HepG2 (cell line): ENCODE data around the gene ZNF273. TPM values are rescaled to one million over a fixed set of nuclear protein-coding genes. Genes with fewer than 3 reads are reported as not detected.
A peak's percentile ranks its signal among the peaks of the same experiment; 100 is the strongest.

ENCODE experiments used
- ATAC-seq: fragments of 200-7000 bp; cut with Tn5 transposase; 3 replicates; pipeline ENCODE4 v1.9.1; 2020; ENCODE audit warnings: mild to moderate bottlenecking, moderate library complexity
- BruUV-seq: library from RNA; stranded (reverse); fragments of 400-500 nt; replicated peaks from 2 replicates; lab custom pipeline; 2021; lab: Mats Ljungman, UMichigan
- CTCF ChIA-PET: fragments of 300-600 bp; formaldehyde crosslinking; extraction: SDS; loops from one replicate; lab custom pipeline; 2021; ENCODE audit warnings: low total read pairs, inconsistent platforms, low intra/inter-chr PET ratio; lab: Yijun Ruan, JAX
- POLR2A ChIA-PET: fragments of 350-600 bp; sonication (Branson Sonifier 250); formaldehyde crosslinking; loops from one replicate; lab custom pipeline; 2020; ENCODE audit warnings: antibody characterized with exemption, inconsistent platforms; lab: Yijun Ruan, JAX
- DNase-seq: peaks from one replicate; pipeline ENCODE4 v3.0.0-alpha.2; 2015; ENCODE audit warnings: low spot score
- FAIRE-seq: peaks from 3 replicates; lab custom pipeline; 2011; peaks lifted over from hg19 to GRCh38; lab: Jason Lieb, UNC
- H2AFZ ChIP-seq: one replicate; pipeline ENCODE4 v1.6.1; 2011; ENCODE audit warnings: low read length, inconsistent platforms
- H3K27ac ChIP-seq: fragments of 300-600 bp; 3 replicates; pipeline ENCODE4 v1.8.0; 2011; ENCODE audit warnings: mixed run types, mild to moderate bottlenecking, mixed read lengths, low read length, inconsistent platforms; ENCODE audit not compliant: insufficient read depth; ENCODE audit errors: extremely low read length
- H3K27me3 ChIP-seq, 2 experiments: fragments of 200-600 bp in 1 of 2; 2 replicates in 1 of 2; 3 replicates in 1 of 2; pipeline versions ENCODE4 v1.6.0 to v1.8.0; 2011; ENCODE audit warnings: low read length in 2 of 2, mild to moderate bottlenecking in 2 of 2, moderate library complexity in 2 of 2, inconsistent platforms in 1 of 2; ENCODE audit not compliant: insufficient read depth in 2 of 2, control insufficient read depth in 1 of 2
- H3K36me3 ChIP-seq, 2 experiments: fragments of 200-600 bp in 1 of 2; replicated peaks in 1 of 2; 2 replicates in 1 of 2; 3 replicates in 1 of 2; pipeline versions ENCODE4 v1.5.1 to v1.8.0; 2011; ENCODE audit warnings: low read length in 2 of 2, inconsistent platforms in 1 of 2; ENCODE audit not compliant: insufficient read depth in 2 of 2, control insufficient read depth in 1 of 2
- H3K4me1 ChIP-seq: 2 replicates; pipeline ENCODE4 v1.5.1; 2012; ENCODE audit warnings: low read length, inconsistent platforms; ENCODE audit not compliant: insufficient read depth
- H3K4me2 ChIP-seq: 2 replicates; pipeline ENCODE4 v1.6.0; 2011; ENCODE audit warnings: low read depth, low read length, inconsistent platforms
- H3K4me3 ChIP-seq, 3 experiments: fragments of 200-600 bp in 1 of 3; sonication (generic), shearing (Covaris generic) in 1 of 3; replicated peaks in 1 of 3; 2 replicates each; pipeline ENCODE4 v1.5.1; 2011 to 2016; ENCODE audit warnings: low read length in 3 of 3, inconsistent platforms in 2 of 3, low read depth in 2 of 3, mild to moderate bottlenecking in 2 of 3, control low read depth in 1 of 3, mixed read lengths in 1 of 3; ENCODE audit not compliant: insufficient read depth in 1 of 3
- H3K79me2 ChIP-seq: one replicate; pipeline ENCODE4 v1.6.1; 2011; ENCODE audit warnings: low read length, inconsistent platforms; ENCODE audit not compliant: insufficient read depth
- H3K9ac ChIP-seq: 2 replicates; pipeline ENCODE4 v1.6.0; 2011; ENCODE audit warnings: mild to moderate bottlenecking, low read depth, low read length, inconsistent platforms; ENCODE audit not compliant: insufficient read depth
- H3K9me3 ChIP-seq: 2 replicates; pipeline ENCODE4 v1.5.1; 2012; ENCODE audit warnings: mild to moderate bottlenecking, low read length
- H4K20me1 ChIP-seq: 2 replicates; pipeline ENCODE4 v1.6.0; 2011; ENCODE audit warnings: inconsistent platforms, mild to moderate bottlenecking, low read length, moderate library complexity; ENCODE audit not compliant: insufficient read depth
- ARID4A ChIP-seq: sonication (generic); formaldehyde crosslinking; IDR thresholded peaks from 2 replicates; pipeline ENCODE4 v1.5.0; 2020; ENCODE audit warnings: mild to moderate bottlenecking, missing genetic modification reagents, borderline replicate concordance
- TEAD3 ChIP-seq: optimal IDR thresholded peaks from 2 replicates; pipeline ENCODE3; 2016; ENCODE audit warnings: borderline replicate concordance
- WGBS: methylation state at CpG from one replicate; pipeline ENCODE4 v1.1.6; 2017; ENCODE audit warnings: low lambda C conversion rate; 5-methylcytosine and 5-hydroxymethylcytosine counted together
- in situ Hi-C: cut with HindIII; loops from 2 replicates; pipeline ENCODE4 v1.10.0; 2017; ENCODE audit warnings: low pct_unique_long_range_greater_than_20kb; ENCODE audit not compliant: extremely low pct_ligation_motif_present
- intact Hi-C: fragments of 100-400 bp; cut with micrococcal nuclease; formaldehyde crosslinking; loops from one replicate; pipeline ENCODE4 v1.10.0; 2022; ENCODE audit not compliant: unreplicated experiment
- polyA plus RNA-seq, 8 experiments: library from polyadenylated mRNA; depleted of rRNA in 3 of 8; stranded (reverse) in 7 of 8; unstranded in 1 of 8; fragments of >200 nt; fragmentation: Illumina TruSeq in 4 of 8; extraction: Trizol in 4 of 8; gene quantifications; 2 replicates each; pipeline versions ENCODE4 v1.2.1 to v1.2.3, GENCODE V29; 2011 to 2016; ENCODE audit warnings: low read depth in 4 of 8, missing spikeins in 1 of 8, mixed read lengths in 1 of 8; ENCODE audit not compliant: insufficient read depth in 1 of 8
- total RNA-seq, 5 experiments: library from RNA; depleted of rRNA; stranded (reverse); fragments of >200 nt; fragmentation: Illumina TruSeq; extraction: Trizol; gene quantifications; 2 replicates each; pipeline ENCODE4 v1.2.3, GENCODE V29; 2016; ENCODE audit warnings: low read depth in 1 of 5
- TF ChIP-seq, protein P1 (sequence below): sonication (generic); formaldehyde crosslinking; conservative IDR thresholded peaks from 2 replicates; pipeline ENCODE4 v1.4.0; 2020; ENCODE audit warnings: missing genetic modification reagents

The ZNF273 gene
- total and polyA plus RNA-seq, 2 of the 13 experiments (the other 11 are each of a cell fraction or from before 2014, with no cell fraction given): 1.7 to 5.8 TPM

- no peak overlapping the region for H3K27ac ChIP-seq
- no peak overlapping the region for H2AFZ ChIP-seq
- H3K9ac ChIP-seq: no peak overlapping the region
- no TSS peak for BruUV-seq
- peaks cover 33% of the 10 kb centered on the region for H3K4me1 ChIP-seq
- intact Hi-C loops: loop anchor here (2.0 kb wide), 1 partner anchor 57 kb away; no protein-coding TSS in a partner anchor
- WGBS: 25% methylated on average over 2 of the region's 2 CpGs
- DNase-seq (no peak), ATAC-seq (peak; percentile 20), FAIRE-seq (no peak)
- TF ChIP-seq, protein P1, sequence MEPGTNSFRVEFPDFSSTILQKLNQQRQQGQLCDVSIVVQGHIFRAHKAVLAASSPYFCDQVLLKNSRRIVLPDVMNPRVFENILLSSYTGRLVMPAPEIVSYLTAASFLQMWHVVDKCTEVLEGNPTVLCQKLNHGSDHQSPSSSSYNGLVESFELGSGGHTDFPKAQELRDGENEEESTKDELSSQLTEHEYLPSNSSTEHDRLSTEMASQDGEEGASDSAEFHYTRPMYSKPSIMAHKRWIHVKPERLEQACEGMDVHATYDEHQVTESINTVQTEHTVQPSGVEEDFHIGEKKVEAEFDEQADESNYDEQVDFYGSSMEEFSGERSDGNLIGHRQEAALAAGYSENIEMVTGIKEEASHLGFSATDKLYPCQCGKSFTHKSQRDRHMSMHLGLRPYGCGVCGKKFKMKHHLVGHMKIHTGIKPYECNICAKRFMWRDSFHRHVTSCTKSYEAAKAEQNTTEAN (CRISPR knock-in tag): no peak
- 0 out of 2 replicates have a peak, but pooled peaks have one; percentile 5 for TF ChIP-seq ARID4A
- TF ChIP-seq TEAD3: peak; percentile 31
- in situ Hi-C loops: no loop called here
- H4K20me1 ChIP-seq: no peaks in the 10 kb centered on the region
- H3K4me2 ChIP-seq: no peak overlapping the region
- no peaks in the 10 kb centered on the region for H3K36me3 ChIP-seq
- H3K4me3 ChIP-seq: no peak overlapping the region
- no peaks in the 10 kb centered on the region for H3K79me2 ChIP-seq
- POLR2A ChIA-PET: interaction anchor here (0.6 to 1.6 kb wide), 2 partner anchors 52 to 99 kb away, joined by 3 to 4 read pairs; no protein-coding TSS in a partner anchor
- CTCF ChIA-PET: no interaction called here
- peaks cover 0 to 2% of the 10 kb centered on the region in 2 experiments; a peak in 1 of 5 replicates for H3K27me3 ChIP-seq
- no peaks in the 10 kb centered on the region for H3K9me3 ChIP-seq
Measured at GRCh38 chr7:64945503-64946175, 42.6 kb downstream of the ZNF273 start.
